Epithelial cell of proximal tubule (primary cell): ENCODE measurements around the gene NBEA. TPM values are rescaled to one million over a fixed set of nuclear protein-coding genes. Genes with fewer than 3 reads are reported as not detected.
"Not testable (repeated sequence)": the region's sequence is repeated elsewhere in the genome, so short reads cannot be mapped to it uniquely, and the experiment has no call there.

Source experiments
- DNase-seq: peaks from one replicate; pipeline ENCODE4 v3.0.0-alpha.2; 2011; ENCODE audit warnings: low read depth
- H3K4me3 ChIP-seq: 2 replicates; pipeline ENCODE4 v1.5.1; 2011; ENCODE audit warnings: low read depth, mild to moderate bottlenecking, low read length
- CTCF ChIP-seq: conservative IDR thresholded peaks from 2 replicates; pipeline ENCODE4 v1.5.1; 2012; ENCODE audit warnings: low read depth, mild to moderate bottlenecking, low read length
- total RNA-seq: library from RNA; depleted of rRNA; stranded (reverse); fragments of >200 nt; gene quantifications from 2 replicates; pipeline ENCODE4 v1.2.3, GENCODE V29; 2015

NBEA gene
- total RNA-seq, 1 donor from 2014 or later = 2.7 TPM

- no peak for DNase-seq
- no peak overlapping the region for H3K4me3 ChIP-seq
- no peak for TF ChIP-seq CTCF
Measured at GRCh38 chr13:35016362-35017112, 74.5 kb downstream of the NBEA start.

- DNase-seq = no peak
- no peak overlapping the region for H3K4me3 ChIP-seq
- no peak for TF ChIP-seq CTCF
Measured at GRCh38 chr13:35025314-35025713, 83.2 kb downstream of the NBEA start.

GRCh38 chr13:35028338-35028867, 86.3 kb downstream of the NBEA start:
- DNase-seq = no peak
- no peak for TF ChIP-seq CTCF
- H3K4me3 ChIP-seq = no peak overlapping the region

- TF ChIP-seq CTCF = no peak
- H3K4me3 ChIP-seq = no peak overlapping the region
- no peak for DNase-seq
Measured at GRCh38 chr13:35039012-35039411, 96.9 kb downstream of the NBEA start.

- no peak for DNase-seq
- no peak for TF ChIP-seq CTCF
Measured at GRCh38 chr13:35046587-35046986, 104.5 kb downstream of the NBEA start.

GRCh38 chr13:35055705-35056104, 113.6 kb downstream of the NBEA start:
- H3K4me3 ChIP-seq = no peak overlapping the region
- no peak for DNase-seq
- no peak for TF ChIP-seq CTCF

More at GRCh38 chr13:35046587-35046986, 104.5 kb downstream of the NBEA start:
- no peak overlapping the region for H3K4me3 ChIP-seq

- TF ChIP-seq CTCF = no peak
- no peak overlapping the region for H3K4me3 ChIP-seq
- DNase-seq = no peak
Measured at GRCh38 chr13:35057858-35058257, 115.8 kb downstream of the NBEA start.

- H3K4me3 ChIP-seq, DNase-seq: not testable (repeated sequence)
Measured at GRCh38 chr13:35058585-35058984, 116.5 kb downstream of the NBEA start.
